GM18951 (cell line): Measurements from ENCODE around the gene KRTAP5-6.

Experiments
- POLR2A ChIP-seq: IDR thresholded peaks from 4 replicates; pipeline ENCODE4 v1.6.1; 2011; ENCODE audit warnings: mild to moderate bottlenecking; ENCODE audit not compliant: insufficient read length, insufficient read depth; ENCODE audit errors: extremely low read depth
- in situ Hi-C: fragments of 300-500 bp; cut with MboI; formaldehyde crosslinking; loops from one replicate; pipeline ENCODE4 v1.12.0; 2022; ENCODE audit warnings: low sequenced_read_pairs, mixed read lengths, inconsistent platforms; ENCODE audit not compliant: unreplicated experiment

Gene KRTAP5-6, protein sequence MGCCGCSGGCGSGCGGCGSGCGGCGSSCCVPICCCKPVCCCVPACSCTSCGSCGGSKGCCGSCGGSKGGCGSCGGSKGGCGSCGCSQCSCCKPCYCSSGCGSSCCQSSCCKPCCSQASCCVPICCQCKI

DNA sequence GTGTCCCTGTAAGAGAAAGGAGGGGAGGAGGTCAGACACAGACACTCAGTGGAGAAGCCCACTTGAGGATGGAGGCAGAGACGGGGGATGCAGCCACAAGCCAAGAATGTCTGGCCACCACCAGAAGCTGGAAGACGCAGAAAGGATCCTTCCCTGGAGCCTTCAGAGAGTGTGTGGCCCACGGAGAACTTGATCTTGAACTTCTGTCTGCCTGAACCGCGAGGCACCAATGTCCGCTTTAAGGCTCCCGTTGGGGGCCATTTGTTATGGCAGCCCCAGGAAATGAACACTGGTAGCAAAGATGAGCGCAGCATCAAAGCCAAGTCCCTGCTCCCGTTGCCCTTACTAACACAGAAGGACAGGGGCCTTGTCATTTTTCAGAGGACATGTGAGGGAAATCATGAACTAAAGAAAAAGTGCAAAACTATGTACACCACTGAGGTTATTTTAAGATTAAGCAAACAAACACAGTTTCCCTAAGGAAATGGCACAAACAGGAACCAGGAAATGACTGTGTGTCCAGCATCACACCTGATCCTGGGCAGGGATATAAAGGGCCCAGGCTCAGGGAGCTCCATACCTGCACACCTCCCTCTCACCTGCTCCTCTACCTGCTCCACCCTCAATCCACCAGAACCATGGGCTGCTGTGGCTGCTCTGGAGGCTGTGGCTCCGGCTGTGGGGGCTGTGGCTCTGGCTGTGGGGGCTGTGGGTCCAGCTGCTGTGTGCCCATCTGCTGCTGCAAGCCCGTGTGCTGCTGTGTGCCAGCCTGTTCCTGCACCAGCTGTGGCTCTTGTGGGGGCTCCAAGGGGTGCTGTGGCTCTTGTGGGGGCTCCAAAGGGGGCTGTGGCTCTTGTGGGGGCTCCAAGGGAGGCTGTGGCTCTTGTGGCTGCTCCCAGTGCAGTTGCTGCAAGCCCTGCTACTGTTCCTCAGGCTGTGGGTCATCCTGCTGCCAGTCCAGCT is at the start of gene KRTAP5-6:
Gene KRTAP5-6 (plus strand): TSS at position 588 of the 963 bp plus-strand sequence. CDS start 51 bp downstream, at position 639.
- in situ Hi-C loops, result loop anchor here (10.0 to 25.0 kb wide), 2 partner anchors 118 to 465 kb away; partner anchors contain the start of genes INS and TH
- no peak for TF ChIP-seq POLR2A

DNA sequence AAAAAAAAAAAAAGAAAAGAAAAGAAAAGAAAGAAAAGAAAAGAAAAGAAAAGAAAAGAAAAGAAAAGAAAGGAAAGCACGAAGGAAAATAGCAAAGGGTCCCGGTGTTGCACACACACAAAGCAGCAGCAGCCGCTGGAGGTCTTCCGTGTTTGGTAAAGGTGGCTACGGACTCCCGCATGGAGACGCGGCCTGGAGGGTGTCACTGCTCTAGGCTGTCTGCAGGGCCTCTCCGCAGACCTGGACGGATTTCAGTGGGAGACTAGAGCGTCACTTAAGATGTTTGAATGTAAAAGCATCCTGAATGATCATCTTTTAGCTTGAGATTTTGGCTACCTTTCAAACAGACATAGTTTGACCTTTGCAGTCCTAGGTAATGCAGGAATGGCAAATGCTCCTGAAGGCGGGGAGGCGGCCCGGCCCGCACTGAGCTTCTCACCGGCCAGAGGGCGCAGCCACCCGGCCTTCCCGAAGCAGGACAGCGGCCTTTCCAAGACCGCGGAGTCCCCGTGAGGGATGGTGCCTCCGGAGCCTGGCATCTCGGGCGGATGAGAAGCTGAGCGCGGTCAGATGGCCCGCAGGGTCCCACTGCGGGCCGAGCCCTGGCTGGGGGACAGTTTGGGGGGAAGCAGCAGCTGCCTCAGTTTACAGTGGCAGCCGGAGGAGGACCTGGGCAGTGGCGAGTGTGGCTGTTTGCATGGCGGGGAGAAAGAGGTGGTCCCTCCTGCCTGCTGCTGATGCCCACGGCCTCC is 48.9 kb upstream of the KRTAP5-6 start:
- in situ Hi-C loops, result no loop called here
- no peak for TF ChIP-seq POLR2A

DNA sequence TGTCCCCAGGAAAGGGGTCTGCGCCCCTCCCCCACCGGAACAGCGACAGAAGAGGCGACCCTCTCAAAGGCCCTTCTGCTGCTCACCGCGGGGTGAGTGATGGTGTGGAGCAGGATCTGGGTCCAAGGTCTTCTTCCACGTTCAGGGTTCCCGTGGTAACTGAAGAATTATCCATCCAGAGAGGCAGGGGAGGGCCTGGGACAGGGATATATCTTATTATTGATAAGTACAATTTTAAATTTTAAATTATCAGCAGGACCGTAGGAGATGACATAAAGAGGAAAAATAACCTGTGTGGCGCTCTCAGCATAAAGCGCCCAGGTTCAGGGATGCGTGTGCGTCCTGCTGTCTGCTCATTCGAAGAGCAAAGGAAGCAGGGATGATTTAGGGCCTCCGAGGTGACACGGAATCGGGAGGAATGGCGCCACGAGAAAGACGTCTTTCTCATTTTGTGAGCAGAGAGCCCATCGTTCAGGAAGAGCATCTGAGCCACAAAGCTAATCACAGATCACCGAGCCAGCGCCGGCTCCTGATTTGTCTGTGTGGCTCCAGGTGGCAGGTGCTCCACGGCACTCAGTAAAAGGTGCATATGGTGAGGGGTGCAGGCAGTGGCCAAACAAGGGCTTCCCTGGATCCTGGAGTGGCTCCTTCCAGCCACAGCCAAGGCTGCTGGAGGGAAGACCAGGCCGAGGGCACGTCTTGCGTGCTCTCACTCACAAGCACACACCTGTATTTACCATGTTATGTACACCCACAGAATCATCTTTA is 48.2 kb upstream of the KRTAP5-6 start:
- in situ Hi-C loops, result no loop called here
- no peak for TF ChIP-seq POLR2A

DNA sequence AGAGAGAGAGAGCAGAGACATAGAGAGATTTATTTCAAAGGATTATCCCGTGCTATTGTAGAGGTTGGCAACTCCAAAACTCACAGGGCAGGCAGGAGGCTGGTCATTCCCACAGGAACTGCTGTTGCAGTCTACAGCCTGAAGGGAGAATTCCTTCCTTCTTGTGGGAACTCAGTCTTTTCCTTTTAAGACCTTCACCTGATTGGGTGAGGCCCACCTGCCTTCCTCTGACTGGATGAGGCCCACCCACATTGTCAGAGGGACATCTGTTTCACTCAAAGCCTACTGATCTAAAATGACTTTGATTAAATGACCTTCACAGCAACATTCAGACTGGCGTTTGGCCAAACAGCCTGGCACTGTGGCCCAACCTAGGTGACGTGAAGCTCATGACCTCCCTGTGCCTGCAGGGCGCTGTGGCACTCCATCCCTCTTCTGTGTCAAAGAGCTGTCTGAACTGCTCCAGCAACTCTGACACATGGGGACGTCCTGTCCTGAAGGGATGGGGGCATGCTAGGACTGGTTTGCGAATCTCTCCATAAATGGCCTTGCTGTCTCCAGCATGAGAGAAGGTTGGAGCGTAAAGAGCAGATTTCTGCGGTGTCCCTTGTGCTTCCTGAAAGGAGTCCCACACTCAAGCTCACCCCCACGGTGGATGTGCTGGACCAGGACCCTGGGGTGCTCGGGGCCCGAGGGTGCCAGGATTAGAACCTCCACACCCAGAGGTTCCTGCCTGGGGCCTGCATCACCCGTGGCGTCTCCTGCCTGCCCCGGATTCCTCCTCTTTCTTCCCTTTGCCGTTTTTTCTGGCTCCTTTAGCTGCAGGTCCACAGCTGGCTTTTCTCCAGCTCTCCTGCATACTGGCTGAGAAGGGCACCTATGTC is 46.7 kb upstream of the KRTAP5-6 start:
- in situ Hi-C loops, result no loop called here
- TF ChIP-seq POLR2A, result no peak

DNA sequence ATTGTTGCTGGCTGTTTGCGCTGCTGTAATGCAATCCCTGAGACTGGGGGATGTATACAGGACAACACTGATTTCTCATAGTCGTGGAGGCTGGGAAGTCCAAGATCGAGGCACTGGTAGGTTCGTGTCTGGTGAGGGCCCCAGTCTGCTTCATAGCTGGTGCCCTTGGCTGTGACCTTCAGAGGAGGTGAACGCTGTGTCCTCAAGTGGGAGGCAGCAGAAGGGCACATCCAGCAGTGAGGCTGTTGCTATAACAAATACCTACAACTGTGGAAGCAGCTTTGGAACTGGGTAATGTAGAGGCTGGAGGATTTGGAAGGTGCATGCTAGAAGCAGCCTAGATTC is 46.1 kb upstream of the KRTAP5-6 start:
- in situ Hi-C loops, result no loop called here
- no peak for TF ChIP-seq POLR2A

DNA sequence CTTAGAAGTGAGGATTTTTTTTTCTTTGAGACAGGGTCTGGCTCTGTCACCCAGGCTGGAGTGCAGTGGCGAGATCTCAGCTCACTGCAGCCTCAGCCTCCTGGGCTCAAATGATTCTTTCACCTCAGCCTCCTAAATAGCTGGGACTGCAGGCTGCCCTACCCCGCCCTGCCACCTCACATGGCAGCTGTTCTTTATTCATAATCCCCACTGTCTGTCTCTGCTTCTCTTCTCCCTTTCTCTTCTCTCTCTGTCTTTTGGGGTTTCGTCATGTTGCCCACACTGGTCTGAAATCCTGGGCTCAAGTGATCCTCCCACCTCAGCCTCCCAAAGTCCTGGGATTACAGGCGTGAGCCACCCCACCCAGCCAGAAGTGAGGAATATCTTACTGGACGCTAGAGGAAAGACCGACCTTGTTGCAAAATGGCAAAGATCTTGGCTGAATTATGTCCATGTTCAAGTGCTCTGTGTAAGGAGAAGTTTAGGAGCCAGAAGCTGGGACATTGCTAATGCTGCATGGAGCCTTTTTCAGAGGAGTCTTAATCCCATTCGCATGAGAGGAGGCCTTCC is 45.5 kb upstream of the KRTAP5-6 start:
- no peak for TF ChIP-seq POLR2A
- in situ Hi-C loops, result no loop called here

DNA sequence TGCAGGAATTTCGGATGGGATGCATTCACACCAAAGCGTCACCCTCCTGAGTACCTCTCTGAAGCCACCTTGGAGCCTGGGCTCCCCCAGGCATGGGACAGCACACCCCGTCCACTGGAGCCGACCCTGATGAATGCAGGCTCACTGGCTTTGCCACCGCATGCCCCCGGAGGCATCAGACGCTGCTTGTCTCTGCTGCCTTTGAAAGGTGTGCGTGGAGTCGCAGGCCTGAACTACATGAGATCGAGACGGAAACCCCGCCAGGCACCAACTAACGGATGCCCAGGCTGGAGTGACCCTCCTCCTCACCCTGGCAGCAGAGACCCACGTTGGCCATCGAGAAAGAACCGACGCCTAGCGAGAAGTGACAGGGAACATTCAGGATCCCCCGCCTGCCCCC is 45.0 kb upstream of the KRTAP5-6 start:
- in situ Hi-C loops, result no loop called here
- TF ChIP-seq POLR2A, result no peak

DNA sequence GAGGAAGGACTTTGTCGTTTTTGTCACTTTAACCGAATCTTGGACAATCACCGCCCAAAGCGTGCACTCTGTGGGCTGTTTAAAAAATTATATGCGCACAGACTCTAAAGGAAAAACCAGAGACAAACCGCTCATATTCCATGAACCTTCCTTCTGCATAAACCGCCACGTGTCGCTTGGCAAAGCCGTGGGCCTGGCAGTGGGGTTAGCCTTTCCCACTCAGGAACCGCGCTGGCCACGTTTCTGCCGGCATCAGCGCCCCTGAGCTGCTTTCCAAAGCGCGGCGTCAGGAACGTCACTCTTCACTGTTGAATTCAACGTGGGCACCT is 44.6 kb upstream of the KRTAP5-6 start:
- in situ Hi-C loops, result no loop called here
- no peak for TF ChIP-seq POLR2A

DNA sequence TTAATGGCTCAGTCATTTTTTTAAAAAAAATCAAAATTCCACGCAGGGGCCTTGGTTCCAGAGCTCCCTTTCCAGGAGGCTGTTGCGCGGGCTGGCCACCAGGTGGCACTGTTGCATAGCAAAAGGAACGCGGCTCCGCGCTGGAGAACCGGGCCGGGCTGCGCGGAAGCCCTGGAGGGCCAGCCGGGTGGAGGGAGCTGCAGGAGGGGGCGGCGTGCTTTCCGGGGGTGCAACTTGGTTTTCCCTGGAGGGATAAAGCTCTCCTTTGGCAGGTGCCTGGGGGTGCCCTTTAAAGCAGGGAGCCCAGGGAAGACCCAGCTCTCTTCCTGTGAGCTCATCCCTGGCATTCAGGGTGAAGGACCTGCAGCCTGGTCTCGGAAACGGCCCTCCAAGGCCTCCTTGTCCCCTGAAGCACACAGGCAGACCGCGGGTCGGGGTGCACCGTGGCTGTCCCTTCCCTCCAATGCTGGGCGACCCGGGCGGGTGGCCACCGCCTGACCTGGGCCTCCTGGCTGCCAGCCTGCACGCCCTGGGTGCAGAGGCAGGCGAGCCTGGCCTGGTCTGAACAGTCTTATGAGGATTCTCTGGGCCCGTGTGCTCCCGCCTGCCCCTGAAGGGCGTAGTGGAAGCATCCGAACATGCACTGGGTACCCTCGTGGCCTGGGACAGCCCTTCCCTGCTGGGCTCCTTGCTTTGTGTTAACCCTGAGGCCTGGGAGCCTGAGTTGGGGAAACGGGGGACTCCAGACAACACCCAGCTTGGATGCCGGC is 44.0 kb upstream of the KRTAP5-6 start:
- TF ChIP-seq POLR2A, result no peak
- in situ Hi-C loops, result no loop called here

DNA sequence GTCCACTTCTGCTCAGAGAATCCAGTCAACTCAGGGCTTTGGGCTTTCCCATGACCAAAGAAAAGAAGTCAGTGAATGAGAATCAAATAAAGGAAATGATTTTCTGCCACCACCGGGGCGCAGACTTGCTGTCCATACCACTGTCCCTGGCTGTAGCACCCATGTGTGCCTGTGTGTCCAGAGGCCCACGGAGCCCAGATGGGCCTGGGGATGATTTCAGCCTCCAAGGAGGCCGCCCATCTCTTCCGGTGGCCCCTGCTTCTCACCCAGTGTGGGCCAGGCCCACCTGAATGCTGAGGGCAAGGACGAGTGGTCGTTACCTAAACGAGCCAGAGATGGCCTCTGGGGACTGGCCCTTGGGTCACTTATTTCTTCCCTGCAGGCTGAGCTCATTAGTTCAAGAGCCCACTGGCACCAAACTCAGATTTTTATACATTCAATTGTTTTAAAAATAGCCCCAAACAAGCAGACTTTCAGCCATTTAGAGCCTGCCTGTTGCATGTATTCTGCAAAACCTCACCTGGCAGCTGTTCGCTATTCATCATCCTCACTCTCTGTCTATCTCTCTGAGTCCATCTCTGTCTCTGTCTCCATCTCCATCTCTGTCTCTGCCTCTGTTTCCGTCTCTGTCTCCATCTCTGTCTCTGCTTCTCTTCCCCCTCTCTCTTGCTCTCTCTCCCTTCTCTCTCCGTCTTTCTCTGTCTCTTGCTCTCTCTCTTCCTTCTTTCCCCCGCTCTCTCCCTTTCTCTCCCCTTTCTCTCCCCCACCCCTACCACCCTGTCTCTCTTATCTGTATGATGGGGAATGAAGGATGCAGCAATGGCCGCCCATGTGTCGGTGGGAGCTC is 43.2 kb upstream of the KRTAP5-6 start:
- in situ Hi-C loops, result no loop called here
- TF ChIP-seq POLR2A, result no peak
